ENCODE data around the gene RAPGEF3. TPM values are rescaled to one million over a fixed set of nuclear protein-coding genes. Genes with fewer than 3 reads are reported as not detected.

RAPGEF3 gene
- total and polyA plus RNA-seq, 2 donors from 2014 or later, result 84.3 to 179 TPM

- Histone ChIP-seq H3K27me3 (ENCODE audit: control insufficient read depth, insufficient read depth, low read length) (no peaks in the 10 kb centered on the region), H3K9ac (ENCODE audit: low read length in 3 of 3) (no peak overlapping the region), H3K9me3 (ENCODE audit: control insufficient read depth in 2 of 3, insufficient read depth in 1 of 3, low read length in 3 of 3) (no peaks in the 10 kb centered on the region), H3K4me1 (ENCODE audit: control insufficient read depth in 2 of 3, insufficient read depth in 2 of 3, low read depth in 1 of 3, low read length in 3 of 3) (no peaks in the 10 kb centered on the region), H3K36me3 (ENCODE audit: control insufficient read depth in 2 of 3, insufficient read depth in 3 of 3, low read length in 3 of 3) (peaks cover 2 to 17% (median 17%) of the 10 kb centered on the region in 3 donors), H3K27ac (ENCODE audit: low read depth in 2 of 2, low read length in 2 of 2) (no peak overlapping the region), H3K4me3 (ENCODE audit: low read length in 3 of 3) (no peak overlapping the region)
- TF ChIP-seq CTCF (IDR thresholded peaks at IDR 0.05; ENCODE audit: borderline replicate concordance, extremely low read depth, insufficient read depth), result no peak
- FAIRE-seq (no peak), DNase-seq (no peak)
- intact Hi-C loops (cut with DNase I), result no loop called here
Measured at GRCh38 chr12:47744778-47745436, 13.8 kb downstream of the RAPGEF3 start.

GRCh38 chr12:47744005-47744651, 14.6 kb downstream of the RAPGEF3 start:
- Histone ChIP-seq H3K36me3 (ENCODE audit: control insufficient read depth in 2 of 3, insufficient read depth in 3 of 3, low read length in 3 of 3) (peaks cover 2 to 15% (median 11%) of the 10 kb centered on the region in 3 donors), H3K9ac (ENCODE audit: low read length in 3 of 3) (no peak overlapping the region), H3K9me3 (ENCODE audit: control insufficient read depth in 2 of 3, insufficient read depth in 1 of 3, low read length in 3 of 3) (no peaks in the 10 kb centered on the region), H3K27me3 (ENCODE audit: control insufficient read depth, insufficient read depth, low read length) (no peaks in the 10 kb centered on the region), H3K4me1 (ENCODE audit: control insufficient read depth in 2 of 3, insufficient read depth in 2 of 3, low read depth in 1 of 3, low read length in 3 of 3) (peaks cover 0 to 2% (median 0%) of the 10 kb centered on the region in 3 donors), H3K4me3 (ENCODE audit: low read length in 3 of 3) (no peak overlapping the region), H3K27ac (ENCODE audit: low read depth in 2 of 2, low read length in 2 of 2) (no peak overlapping the region)
- peak in 4 of 5 donors; percentile 56 to 81 (median 70) for DNase-seq
- TF ChIP-seq CTCF (IDR thresholded peaks at IDR 0.05; ENCODE audit: borderline replicate concordance, extremely low read depth, insufficient read depth), result peak; percentile 71
- intact Hi-C loops (cut with DNase I), result no loop called here
- FAIRE-seq, result no peak

GRCh38 chr12:47743311-47743860, 15.3 kb downstream of the RAPGEF3 start:
- no peaks in the 10 kb centered on the region for H3K27me3 ChIP-seq (ENCODE audit: control insufficient read depth, insufficient read depth, low read length)
- peak in 1 of 5 donors; percentile 61 for DNase-seq
- intact Hi-C loops (cut with DNase I), result no loop called here
- no peak overlapping the region for H3K4me3 ChIP-seq (ENCODE audit: low read length in 3 of 3)
- no peak for FAIRE-seq
- no peaks in the 10 kb centered on the region for H3K9me3 ChIP-seq (ENCODE audit: control insufficient read depth in 2 of 3, insufficient read depth in 1 of 3, low read length in 3 of 3)
- H3K27ac ChIP-seq (ENCODE audit: low read depth in 2 of 2, low read length in 2 of 2), result no peak overlapping the region
- H3K9ac ChIP-seq (ENCODE audit: low read length in 3 of 3), result no peak overlapping the region
- H3K36me3 ChIP-seq (ENCODE audit: control insufficient read depth in 2 of 3, insufficient read depth in 3 of 3, low read length in 3 of 3), result peaks cover 2 to 17% (median 7%) of the 10 kb centered on the region in 3 donors
- TF ChIP-seq CTCF (IDR thresholded peaks at IDR 0.05; ENCODE audit: borderline replicate concordance, extremely low read depth, insufficient read depth), result no peak
- peaks cover 0 to 2% (median 0%) of the 10 kb centered on the region in 3 donors for H3K4me1 ChIP-seq (ENCODE audit: control insufficient read depth in 2 of 3, insufficient read depth in 2 of 3, low read depth in 1 of 3, low read length in 3 of 3)

All from kidney (tissue), 14 donors.